Measurements from ENCODE around the gene MAP3K13. TPM values are rescaled to one million over a fixed set of nuclear protein-coding genes. Genes with fewer than 3 reads are reported as not detected.

Gene MAP3K13
- total RNA-seq, 1 donor from 2014 or later, result 26.4 TPM

- H3K4me3 Mint-ChIP-seq (ENCODE audit: unreplicated experiment), result no peak overlapping the region
- no peaks in the 10 kb centered on the region for H3K9me3 Mint-ChIP-seq (ENCODE audit: unreplicated experiment)
- H3K27me3 Mint-ChIP-seq (ENCODE audit: unreplicated experiment), result no peaks in the 10 kb centered on the region
- DNase-seq (ENCODE audit: low spot score), result no peak
- no peaks in the 10 kb centered on the region for H3K36me3 Mint-ChIP-seq (ENCODE audit: low read depth, unreplicated experiment)
- peaks cover 3% of the 10 kb centered on the region for H3K4me1 Mint-ChIP-seq (ENCODE audit: unreplicated experiment)
- no peak for TF ChIP-seq CTCF (IDR thresholded peaks at IDR 0.05; ENCODE audit: unreplicated experiment)
- no peak overlapping the region for H3K27ac Mint-ChIP-seq (ENCODE audit: unreplicated experiment)
Measured at GRCh38 chr3:185397676-185398075, 34.7 kb downstream of the MAP3K13 start.

GRCh38 chr3:185399737-185400667 lies 37.1 kb downstream of the MAP3K13 start:
- H3K27ac Mint-ChIP-seq (ENCODE audit: unreplicated experiment), result no peak overlapping the region
- no peaks in the 10 kb centered on the region for H3K36me3 Mint-ChIP-seq (ENCODE audit: low read depth, unreplicated experiment)
- H3K4me3 Mint-ChIP-seq (ENCODE audit: unreplicated experiment), result no peak overlapping the region
- no peaks in the 10 kb centered on the region for H3K27me3 Mint-ChIP-seq (ENCODE audit: unreplicated experiment)
- no peak for TF ChIP-seq CTCF (IDR thresholded peaks at IDR 0.05; ENCODE audit: unreplicated experiment)
- H3K4me1 Mint-ChIP-seq (ENCODE audit: unreplicated experiment), result peaks cover 3% of the 10 kb centered on the region
- no peaks in the 10 kb centered on the region for H3K9me3 Mint-ChIP-seq (ENCODE audit: unreplicated experiment)
- DNase-seq (ENCODE audit: low spot score), result no peak

GRCh38 chr3:185400866-185401265 lies 37.9 kb downstream of the MAP3K13 start:
- Mint-ChIP-seq H3K36me3 (ENCODE audit: low read depth, unreplicated experiment) (no peaks in the 10 kb centered on the region), H3K4me3 (ENCODE audit: unreplicated experiment) (no peak overlapping the region), H3K27ac (ENCODE audit: unreplicated experiment) (no peak overlapping the region), H3K27me3 (ENCODE audit: unreplicated experiment) (no peaks in the 10 kb centered on the region), H3K9me3 (ENCODE audit: unreplicated experiment) (no peaks in the 10 kb centered on the region), H3K4me1 (ENCODE audit: unreplicated experiment) (peaks cover 3% of the 10 kb centered on the region)
- no peak for DNase-seq (ENCODE audit: low spot score)
- TF ChIP-seq CTCF (IDR thresholded peaks at IDR 0.05; ENCODE audit: unreplicated experiment), result no peak

GRCh38 chr3:185401319-185401955 lies 38.5 kb downstream of the MAP3K13 start:
- no peak for TF ChIP-seq CTCF (IDR thresholded peaks at IDR 0.05; ENCODE audit: unreplicated experiment)
- Mint-ChIP-seq H3K27ac (ENCODE audit: unreplicated experiment) (no peak overlapping the region), H3K9me3 (ENCODE audit: unreplicated experiment) (no peaks in the 10 kb centered on the region), H3K4me1 (ENCODE audit: unreplicated experiment) (peaks cover 3% of the 10 kb centered on the region), H3K27me3 (ENCODE audit: unreplicated experiment) (no peaks in the 10 kb centered on the region), H3K4me3 (ENCODE audit: unreplicated experiment) (no peak overlapping the region), H3K36me3 (ENCODE audit: low read depth, unreplicated experiment) (no peaks in the 10 kb centered on the region)
- DNase-seq (ENCODE audit: low spot score), result no peak

- Mint-ChIP-seq H3K9me3 (ENCODE audit: unreplicated experiment) (no peaks in the 10 kb centered on the region), H3K27me3 (ENCODE audit: unreplicated experiment) (no peaks in the 10 kb centered on the region), H3K27ac (ENCODE audit: unreplicated experiment) (no peak overlapping the region), H3K4me3 (ENCODE audit: unreplicated experiment) (no peak overlapping the region), H3K4me1 (ENCODE audit: unreplicated experiment) (peaks cover 3% of the 10 kb centered on the region), H3K36me3 (ENCODE audit: low read depth, unreplicated experiment) (no peaks in the 10 kb centered on the region)
- no peak for DNase-seq (ENCODE audit: low spot score)
- no peak for TF ChIP-seq CTCF (IDR thresholded peaks at IDR 0.05; ENCODE audit: unreplicated experiment)
Measured at GRCh38 chr3:185402561-185402960, 39.6 kb downstream of the MAP3K13 start.
